ENCODE measurements around the gene ACO2. TPM values are rescaled to one million over a fixed set of nuclear protein-coding genes. Genes with fewer than 3 reads are reported as not detected.
A peak's percentile ranks its signal among the peaks of the same experiment; 100 is the strongest.

The ACO2 gene
- total RNA-seq, 4 donors from 2014 or later, result 83.7 to 90.4 (median 87.0) TPM

- Histone ChIP-seq H3K9me3 (no peaks in the 10 kb centered on the region), H3K27ac (peak overlapping the region; percentile 17 to 84 (median 78)), H3K36me3 (peaks cover 0 to 34% (median 0%) of the 10 kb centered on the region in 3 donors), H3K27me3 (no peaks in the 10 kb centered on the region), H3K4me3 (no peak overlapping the region), H3K4me1 (peaks cover 15 to 79% (median 50%) of the 10 kb centered on the region in 3 donors)
- TF ChIP-seq CTCF (IDR thresholded peaks at IDR 0.05), result no peak
- TF ChIP-seq POLR2A (IDR thresholded peaks at IDR 0.05), result no peak
- DNase-seq, result no peak
- 34 to 47% methylated on average over 5 to 7 of the region's 7 CpGs for WGBS, 2 donors
- intact Hi-C loops (cut with DNase I), result no loop called here
These were observed 11.4 kb downstream of the ACO2 start for GRCh38 chr22:41480397-41480735.

GRCh38 chr22:41481131-41481830 is 12.4 kb downstream of the ACO2 start:
- peak overlapping the region; percentile 40 to 84 (median 78) for H3K27ac ChIP-seq
- H3K27me3 ChIP-seq, result no peaks in the 10 kb centered on the region
- H3K36me3 ChIP-seq, result peaks cover 0 to 34% (median 0%) of the 10 kb centered on the region in 3 donors
- no peaks in the 10 kb centered on the region for H3K9me3 ChIP-seq
- TF ChIP-seq CTCF (IDR thresholded peaks at IDR 0.05) (no peak), POLR2A (IDR thresholded peaks at IDR 0.05) (no peak)
- no peak for DNase-seq
- WGBS, 2 donors, result 68 to 72% methylated on average over 7 to 12 of the region's 15 CpGs
- H3K4me1 ChIP-seq, result peaks cover 15 to 81% (median 52%) of the 10 kb centered on the region in 3 donors
- intact Hi-C loops (cut with DNase I), result no loop called here
- no peak overlapping the region for H3K4me3 ChIP-seq

DNA sequence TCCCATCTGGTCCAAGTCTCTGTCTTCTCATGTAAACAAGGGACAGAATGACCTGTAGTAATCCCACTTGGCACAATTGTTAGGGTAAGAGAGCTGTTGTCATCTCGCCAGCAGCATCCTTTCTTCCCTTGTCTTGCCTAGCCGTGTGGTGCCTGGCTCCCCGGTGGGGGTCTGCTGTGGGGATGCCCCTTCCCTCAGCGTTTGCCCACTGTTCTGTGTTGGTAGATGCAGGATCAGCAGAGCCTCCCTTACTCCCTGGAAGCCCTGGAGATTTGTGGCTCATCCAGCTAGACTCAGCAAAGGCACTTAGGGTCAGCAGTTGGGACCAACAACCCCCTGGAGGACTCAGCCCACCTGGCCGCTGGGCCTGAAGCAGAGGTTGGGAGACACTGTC is 13.0 kb downstream of the ACO2 start:
- Histone ChIP-seq H3K4me1 (peaks cover 15 to 87% (median 58%) of the 10 kb centered on the region in 3 donors), H3K4me3 (no peak overlapping the region), H3K36me3 (peaks cover 0 to 29% (median 0%) of the 10 kb centered on the region in 3 donors), H3K27ac (peak overlapping the region; percentile 31 to 84 (median 78)), H3K27me3 (no peaks in the 10 kb centered on the region), H3K9me3 (no peaks in the 10 kb centered on the region)
- intact Hi-C loops (cut with DNase I), result no loop called here
- TF ChIP-seq POLR2A (IDR thresholded peaks at IDR 0.05) (no peak), CTCF (IDR thresholded peaks at IDR 0.05) (no peak)
- DNase-seq, result no peak
- 55 to 79% methylated on average over 3 to 4 of the region's 5 CpGs for WGBS, 2 donors

DNA sequence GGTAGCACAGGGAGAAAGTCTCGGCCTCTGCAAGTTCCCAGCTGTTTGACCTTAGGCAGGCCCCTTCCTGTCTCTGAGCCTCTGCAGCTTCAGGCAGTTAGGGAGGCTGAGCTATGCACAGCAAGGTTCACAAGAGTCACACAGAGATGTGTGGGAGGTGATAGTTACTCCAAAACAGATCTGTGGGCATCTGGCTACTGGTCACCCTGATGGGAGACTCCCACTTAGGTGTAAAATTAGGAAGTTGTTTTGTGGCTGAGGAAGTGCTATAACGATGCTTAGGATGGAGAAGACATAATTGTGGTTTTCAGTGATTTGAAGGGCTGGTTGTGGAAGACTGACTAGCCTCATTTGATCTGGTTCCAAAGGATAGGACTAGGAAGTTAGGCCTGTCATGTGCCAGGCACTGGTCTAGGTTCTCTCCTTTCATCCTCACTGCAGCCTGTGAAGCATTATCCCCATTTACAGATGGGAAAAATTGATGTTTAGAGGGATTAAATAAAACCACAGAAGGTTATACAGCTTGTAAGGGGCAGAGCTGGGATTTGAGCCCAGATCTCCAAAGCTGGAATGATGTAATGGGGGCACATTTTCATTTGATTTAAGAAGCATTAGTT is 13.5 kb downstream of the ACO2 start:
- no peak for DNase-seq
- Histone ChIP-seq H3K4me1 (peaks cover 15 to 92% (median 62%) of the 10 kb centered on the region in 3 donors), H3K27me3 (no peaks in the 10 kb centered on the region), H3K4me3 (no peak overlapping the region), H3K27ac (peak overlapping the region; percentile 57 to 84 (median 78)), H3K36me3 (peaks cover 0 to 24% (median 0%) of the 10 kb centered on the region in 3 donors), H3K9me3 (no peaks in the 10 kb centered on the region)
- intact Hi-C loops (cut with DNase I), result no loop called here
- TF ChIP-seq POLR2A (IDR thresholded peaks at IDR 0.05), result no peak
- no peak for TF ChIP-seq CTCF (IDR thresholded peaks at IDR 0.05)
- 14 to 35% methylated on average over 1 to 2 of the region's 2 CpGs for WGBS, 2 donors

- H3K27me3 ChIP-seq, result no peaks in the 10 kb centered on the region
- no peaks in the 10 kb centered on the region for H3K9me3 ChIP-seq
- no peak for DNase-seq
- no peak overlapping the region for H3K4me3 ChIP-seq
- H3K27ac ChIP-seq, result peak overlapping the region; percentile 36 to 79 (median 78)
- H3K36me3 ChIP-seq, result no peaks in the 10 kb centered on the region
- H3K4me1 ChIP-seq, result peaks cover 15 to 95% (median 62%) of the 10 kb centered on the region in 3 donors
- 28 to 43% methylated on average over 7 of the region's 7 CpGs for WGBS, 2 donors
- intact Hi-C loops (cut with DNase I), result no loop called here
- TF ChIP-seq POLR2A (IDR thresholded peaks at IDR 0.05) (no peak), CTCF (IDR thresholded peaks at IDR 0.05) (no peak)
These were observed 16.1 kb downstream of the ACO2 start for GRCh38 chr22:41485033-41485432.

Measured in esophagus squamous epithelium (tissue), 5 donors.